Thoracic aorta (tissue), 2 donors: ENCODE data around the gene TBC1D5. TPM values are rescaled to one million over a fixed set of nuclear protein-coding genes. Genes with fewer than 3 reads are reported as not detected.

Experiments
- ATAC-seq: fragments of 150-250 bp; one replicate; pipeline ENCODE4 v1.8.0; 2017; ENCODE audit warnings: low read depth; ENCODE audit not compliant: insufficient number of reproducible peaks, low FRiP score
- DNase-seq: peaks from one replicate; pipeline ENCODE4 v3.0.0-alpha.2; 2020; ENCODE audit warnings: low spot score
- H3K27ac ChIP-seq, 2 donors: fragments of 200-600 bp; sonication (generic); 1 replicate in 1 of 2; 2 replicates in 1 of 2; pipeline ENCODE4 v1.5.1; 2016; ENCODE audit warnings: mild to moderate bottlenecking in 2 of 2, moderate library complexity in 2 of 2
- H3K27me3 ChIP-seq: fragments of 200-600 bp; sonication (generic); replicated peaks from 2 replicates; pipeline ENCODE4 v1.6.0; 2016; ENCODE audit warnings: mild to moderate bottlenecking; ENCODE audit not compliant: insufficient read depth
- H3K36me3 ChIP-seq: fragments of 200-600 bp; sonication (generic); one replicate; pipeline ENCODE4 v1.5.1; 2016
- H3K4me1 ChIP-seq, 2 donors: fragments of 200-600 bp; sonication (generic); 1 replicate in 1 of 2; 2 replicates in 1 of 2; pipeline versions ENCODE4 v1.5.1 to v1.6.0; 2016; ENCODE audit warnings: low read depth in 2 of 2, mild to moderate bottlenecking in 1 of 2; ENCODE audit not compliant: control insufficient read depth in 1 of 2
- H3K4me3 ChIP-seq: fragments of 200-600 bp; sonication (generic); 2 replicates; pipeline ENCODE4 v1.5.1; 2016; ENCODE audit warnings: mild to moderate bottlenecking
- H3K9me3 ChIP-seq: fragments of 200-600 bp; sonication (generic); 2 replicates; pipeline ENCODE4 v1.5.1; 2016
- CTCF ChIP-seq: fragments of 200-600 bp; sonication (generic); IDR thresholded peaks from one replicate; pipeline ENCODE4 v1.5.1; 2019; ENCODE audit warnings: antibody characterized with exemption
- total RNA-seq, 2 donors: library from RNA; depleted of rRNA; stranded (reverse); fragments of >200 nt; gene quantifications; one replicate each; pipeline versions ENCODE4 v1.1.0 to v1.2.3, GENCODE V29; 2016

Gene TBC1D5
- total RNA-seq, 2 donors from 2014 or later, result 80.6 to 103 TPM

DNA sequence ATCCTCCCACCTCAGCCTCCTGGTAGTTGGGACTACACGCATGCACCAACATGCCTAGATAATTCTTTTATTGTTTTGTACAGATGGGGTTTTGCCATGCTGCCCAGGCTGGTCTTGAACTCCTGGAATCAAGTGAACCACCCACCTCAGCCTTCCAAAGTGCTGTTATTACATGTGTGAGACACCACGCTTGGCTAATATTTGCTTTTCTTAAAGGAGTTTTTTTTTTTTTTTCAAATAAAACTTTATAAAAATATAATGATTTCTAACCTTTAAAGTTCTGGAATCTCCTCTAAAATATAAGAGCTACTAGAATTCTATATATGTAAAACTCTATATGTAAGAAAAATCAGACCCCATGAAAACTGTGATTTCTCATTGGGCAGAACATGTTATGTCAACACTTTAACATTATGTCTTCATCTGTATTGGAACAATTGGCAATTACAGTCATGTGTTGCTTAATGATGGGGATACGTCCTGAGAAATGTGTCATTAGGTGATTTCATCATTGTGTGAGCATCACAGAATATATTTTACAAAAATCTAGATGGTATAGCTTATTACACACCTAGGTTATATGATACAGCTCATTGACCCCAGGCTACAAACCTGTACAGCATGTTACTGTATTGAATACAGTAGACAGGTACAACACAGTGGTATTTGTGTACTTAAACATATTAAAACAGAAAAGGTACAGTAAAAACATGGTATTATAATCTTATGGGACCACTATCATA, 480.6 kb downstream of the TBC1D5 start:
- no peak for TF ChIP-seq CTCF
- no peak overlapping the region for H3K27ac ChIP-seq
- ATAC-seq (no peak), DNase-seq (no peak)
- no peaks in the 10 kb centered on the region for H3K36me3 ChIP-seq
- no peak overlapping the region for H3K4me3 ChIP-seq
- H3K27me3 ChIP-seq, result no peaks in the 10 kb centered on the region
- H3K4me1 ChIP-seq, result no peaks in the 10 kb centered on the region
- H3K9me3 ChIP-seq, result no peaks in the 10 kb centered on the region

DNA sequence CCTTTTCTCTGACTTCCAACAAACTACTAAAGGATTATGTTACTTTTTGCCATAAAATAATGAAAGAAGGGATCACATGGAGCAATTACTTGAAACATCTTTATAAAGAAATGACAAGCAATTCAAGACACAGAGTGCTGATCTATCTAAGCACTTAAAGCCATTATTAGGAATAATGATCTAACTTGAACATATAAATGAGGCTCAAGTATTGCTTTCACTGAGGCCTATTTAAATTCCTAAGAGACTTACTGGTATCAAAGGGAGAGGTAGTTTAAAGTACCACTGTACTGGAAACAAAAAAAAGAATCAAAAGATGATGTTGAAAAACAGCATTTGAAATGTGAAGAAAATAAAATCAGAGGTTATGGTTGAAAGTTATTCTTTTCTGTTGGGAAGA, 482.2 kb downstream of the TBC1D5 start:
- Histone ChIP-seq H3K4me3 (no peak overlapping the region), H3K27me3 (no peaks in the 10 kb centered on the region), H3K27ac (no peak overlapping the region), H3K36me3 (no peaks in the 10 kb centered on the region), H3K4me1 (no peaks in the 10 kb centered on the region), H3K9me3 (no peaks in the 10 kb centered on the region)
- DNase-seq (no peak), ATAC-seq (no peak)
- TF ChIP-seq CTCF, result no peak

DNA sequence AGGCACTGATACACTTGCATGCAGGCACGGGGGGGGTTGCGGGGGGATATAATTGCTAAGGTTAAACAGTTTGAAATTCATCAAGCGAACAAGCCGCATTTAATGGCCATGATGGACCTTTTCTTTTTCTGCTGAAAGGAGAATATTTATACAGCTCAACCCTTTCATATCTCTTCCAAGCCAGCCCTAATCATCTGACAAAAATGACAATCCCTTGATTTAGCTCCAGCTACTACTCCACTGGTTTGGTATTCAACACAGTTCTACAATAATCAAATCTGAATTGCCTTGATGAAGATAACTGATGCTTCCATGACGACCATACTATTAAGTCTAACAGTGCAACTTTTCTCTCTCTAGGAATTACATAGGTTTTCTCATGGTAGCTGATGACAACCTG, 482.7 kb downstream of the TBC1D5 start:
- DNase-seq (no peak), ATAC-seq (no peak)
- no peaks in the 10 kb centered on the region for H3K9me3 ChIP-seq
- no peak overlapping the region for H3K27ac ChIP-seq
- H3K4me3 ChIP-seq, result no peak overlapping the region
- no peaks in the 10 kb centered on the region for H3K36me3 ChIP-seq
- H3K4me1 ChIP-seq, result no peaks in the 10 kb centered on the region
- H3K27me3 ChIP-seq, result no peaks in the 10 kb centered on the region
- no peak for TF ChIP-seq CTCF

GRCh38 chr3:17258823-17259436, 483.5 kb downstream of the TBC1D5 start:
- ATAC-seq, result no peak
- Histone ChIP-seq H3K27ac (no peak overlapping the region), H3K4me1 (no peaks in the 10 kb centered on the region), H3K4me3 (no peak overlapping the region), H3K9me3 (no peaks in the 10 kb centered on the region), H3K27me3 (no peaks in the 10 kb centered on the region), H3K36me3 (no peaks in the 10 kb centered on the region)
- DNase-seq, result no peak
- TF ChIP-seq CTCF, result peak; percentile 65

DNA sequence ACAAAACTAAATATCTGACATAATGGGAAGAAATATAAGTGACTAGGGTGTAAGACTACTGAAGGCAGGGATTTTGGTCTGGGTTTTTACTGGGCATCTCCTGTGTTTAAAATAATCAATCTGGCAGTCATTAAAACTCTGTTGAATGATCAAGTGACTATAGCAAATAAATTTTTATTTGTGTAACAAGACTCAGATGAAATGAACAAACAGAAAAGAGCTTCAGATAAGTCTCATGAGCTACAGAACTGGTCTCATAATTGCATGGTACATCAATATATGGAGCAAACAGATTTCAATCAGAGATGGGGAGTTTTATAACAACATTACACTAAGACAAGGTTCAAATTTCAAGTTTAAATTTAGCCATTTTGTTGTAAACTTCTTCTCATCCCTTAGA, 485.2 kb downstream of the TBC1D5 start:
- no peaks in the 10 kb centered on the region for H3K4me1 ChIP-seq
- H3K9me3 ChIP-seq, result no peaks in the 10 kb centered on the region
- TF ChIP-seq CTCF, result no peak
- H3K27me3 ChIP-seq, result no peaks in the 10 kb centered on the region
- no peak overlapping the region for H3K27ac ChIP-seq
- H3K36me3 ChIP-seq, result no peaks in the 10 kb centered on the region
- no peak overlapping the region for H3K4me3 ChIP-seq
- ATAC-seq (no peak), DNase-seq (no peak)
